Peyer's patch (tissue), 4 donors: ENCODE results near the gene PXMP2. TPM values are rescaled to one million over a fixed set of nuclear protein-coding genes. Genes with fewer than 3 reads are reported as not detected.

ENCODE experiments used
- DNase-seq, 3 donors: peaks; one replicate each; pipeline ENCODE4 v3.0.0-alpha.2; 2017 to 2019
- H3K27ac ChIP-seq, 4 donors: fragments of 200-600 bp; sonication (generic); one replicate each; pipeline ENCODE4 v1.5.1; 2016 to 2019
- H3K27me3 ChIP-seq, 2 donors: fragments of 200-600 bp; sonication (generic); one replicate each; pipeline ENCODE4 v1.5.1; 2019
- H3K36me3 ChIP-seq, 3 donors: fragments of 200-600 bp; sonication (generic); one replicate each; pipeline ENCODE4 v1.5.1; 2016 to 2019
- H3K4me1 ChIP-seq, 4 donors: fragments of 200-600 bp; sonication (generic); one replicate each; pipeline ENCODE4 v1.5.1; 2016 to 2019
- H3K4me3 ChIP-seq, 4 donors: fragments of 200-600 bp; sonication (generic); 1 replicate in 3 of 4; 2 replicates in 1 of 4; pipeline ENCODE4 v1.5.1; 2016 to 2019; ENCODE audit warnings: mild to moderate bottlenecking in 1 of 4
- H3K9me3 ChIP-seq, 4 donors: fragments of 200-600 bp; sonication (generic); one replicate each; pipeline ENCODE4 v1.5.1; 2016 to 2019; ENCODE audit warnings: mild to moderate bottlenecking in 1 of 4
- POLR2A ChIP-seq, 2 donors: fragments of 450-650 bp; IDR thresholded peaks; one replicate each; pipeline ENCODE4 v1.5.1; 2017; ENCODE audit warnings: antibody characterized with exemption in 2 of 2, mild to moderate bottlenecking in 2 of 2, moderate library complexity in 2 of 2
- total RNA-seq, 4 donors: library from RNA; depleted of rRNA; stranded (reverse); fragments of >200 nt; gene quantifications; one replicate each; pipeline ENCODE4 v1.1.0, GENCODE V29; 2016
- TF ChIP-seq, protein P1 (sequence below), 6 experiments: fragments of 450-650 bp in 4 of 6; fragments of 200-600 bp in 2 of 6; sonication (generic) in 1 of 6; IDR thresholded peaks; one replicate each; pipeline ENCODE4 v1.5.1; 2017 to 2019; ENCODE audit warnings: antibody characterized with exemption in 6 of 6, mild to moderate bottlenecking in 3 of 6, moderate library complexity in 1 of 6

Gene PXMP2
- total RNA-seq, 4 donors from 2014 or later, result 19.8 to 157 (median 109) TPM

DNA sequence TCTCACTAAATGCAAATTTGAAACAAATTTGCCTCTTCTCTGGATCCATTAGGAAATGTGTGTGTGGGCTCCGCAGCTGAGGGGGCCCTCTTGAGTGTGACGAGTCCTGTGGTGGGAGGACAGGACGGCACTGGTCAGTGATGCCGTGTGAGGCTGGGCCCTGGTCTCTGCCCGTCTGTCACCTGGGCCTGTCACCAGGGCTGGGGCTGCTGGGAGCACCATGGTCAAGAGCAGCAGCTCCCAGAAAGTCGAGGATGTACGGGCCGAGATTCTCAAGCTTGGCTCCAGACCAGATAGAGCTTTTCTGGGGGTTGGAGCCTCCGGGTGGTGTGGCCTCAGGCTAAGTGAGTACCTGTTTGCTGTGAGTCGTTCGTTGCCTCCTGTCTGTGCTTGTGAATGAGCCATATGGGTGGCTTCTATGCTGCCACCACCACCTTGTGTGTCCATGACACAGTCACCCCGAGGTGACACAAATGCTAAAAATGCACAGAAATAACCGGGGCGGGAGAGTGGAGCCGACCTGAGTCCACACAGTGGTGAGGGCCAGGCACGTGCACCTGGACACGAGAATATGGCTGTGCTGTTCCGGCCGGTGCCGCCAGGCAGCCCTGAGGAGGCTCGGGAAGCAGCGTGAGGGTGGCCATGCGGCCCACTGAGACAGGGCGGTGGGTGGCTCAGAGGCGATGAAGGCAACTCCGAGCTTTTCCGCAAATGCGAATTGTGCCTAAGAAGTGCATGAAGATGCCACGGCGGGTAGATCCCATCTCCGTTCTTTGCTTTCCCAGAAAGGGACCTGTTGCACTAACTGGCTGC, 32.0 kb downstream of the PXMP2 start:
- no peak overlapping the region for H3K4me3 ChIP-seq
- H3K36me3 ChIP-seq, result peaks cover 0 to 90% (median 0%) of the 10 kb centered on the region in 3 donors
- H3K4me1 ChIP-seq, result no peaks in the 10 kb centered on the region
- H3K9me3 ChIP-seq, result no peaks in the 10 kb centered on the region
- H3K27ac ChIP-seq, result no peak overlapping the region
- TF ChIP-seq, protein P1, sequence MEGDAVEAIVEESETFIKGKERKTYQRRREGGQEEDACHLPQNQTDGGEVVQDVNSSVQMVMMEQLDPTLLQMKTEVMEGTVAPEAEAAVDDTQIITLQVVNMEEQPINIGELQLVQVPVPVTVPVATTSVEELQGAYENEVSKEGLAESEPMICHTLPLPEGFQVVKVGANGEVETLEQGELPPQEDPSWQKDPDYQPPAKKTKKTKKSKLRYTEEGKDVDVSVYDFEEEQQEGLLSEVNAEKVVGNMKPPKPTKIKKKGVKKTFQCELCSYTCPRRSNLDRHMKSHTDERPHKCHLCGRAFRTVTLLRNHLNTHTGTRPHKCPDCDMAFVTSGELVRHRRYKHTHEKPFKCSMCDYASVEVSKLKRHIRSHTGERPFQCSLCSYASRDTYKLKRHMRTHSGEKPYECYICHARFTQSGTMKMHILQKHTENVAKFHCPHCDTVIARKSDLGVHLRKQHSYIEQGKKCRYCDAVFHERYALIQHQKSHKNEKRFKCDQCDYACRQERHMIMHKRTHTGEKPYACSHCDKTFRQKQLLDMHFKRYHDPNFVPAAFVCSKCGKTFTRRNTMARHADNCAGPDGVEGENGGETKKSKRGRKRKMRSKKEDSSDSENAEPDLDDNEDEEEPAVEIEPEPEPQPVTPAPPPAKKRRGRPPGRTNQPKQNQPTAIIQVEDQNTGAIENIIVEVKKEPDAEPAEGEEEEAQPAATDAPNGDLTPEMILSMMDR (IDR thresholded peaks at IDR 0.05), result no peak
- TF ChIP-seq POLR2A (IDR thresholded peaks at IDR 0.05), result no peak
- H3K27me3 ChIP-seq, result no peaks in the 10 kb centered on the region
- no peak for DNase-seq

- no peak overlapping the region for H3K4me3 ChIP-seq
- H3K27ac ChIP-seq, result no peak overlapping the region
- TF ChIP-seq, protein P1 (IDR thresholded peaks at IDR 0.05), result no peak
- TF ChIP-seq POLR2A (IDR thresholded peaks at IDR 0.05), result no peak
- H3K27me3 ChIP-seq, result no peaks in the 10 kb centered on the region
- no peak for DNase-seq
- H3K36me3 ChIP-seq, result peaks cover 0 to 95% (median 0%) of the 10 kb centered on the region in 3 donors
- H3K9me3 ChIP-seq, result no peaks in the 10 kb centered on the region
- H3K4me1 ChIP-seq, result no peaks in the 10 kb centered on the region
Observed at GRCh38 chr12:132719954-132720324, 32.6 kb downstream of the PXMP2 start.

DNA sequence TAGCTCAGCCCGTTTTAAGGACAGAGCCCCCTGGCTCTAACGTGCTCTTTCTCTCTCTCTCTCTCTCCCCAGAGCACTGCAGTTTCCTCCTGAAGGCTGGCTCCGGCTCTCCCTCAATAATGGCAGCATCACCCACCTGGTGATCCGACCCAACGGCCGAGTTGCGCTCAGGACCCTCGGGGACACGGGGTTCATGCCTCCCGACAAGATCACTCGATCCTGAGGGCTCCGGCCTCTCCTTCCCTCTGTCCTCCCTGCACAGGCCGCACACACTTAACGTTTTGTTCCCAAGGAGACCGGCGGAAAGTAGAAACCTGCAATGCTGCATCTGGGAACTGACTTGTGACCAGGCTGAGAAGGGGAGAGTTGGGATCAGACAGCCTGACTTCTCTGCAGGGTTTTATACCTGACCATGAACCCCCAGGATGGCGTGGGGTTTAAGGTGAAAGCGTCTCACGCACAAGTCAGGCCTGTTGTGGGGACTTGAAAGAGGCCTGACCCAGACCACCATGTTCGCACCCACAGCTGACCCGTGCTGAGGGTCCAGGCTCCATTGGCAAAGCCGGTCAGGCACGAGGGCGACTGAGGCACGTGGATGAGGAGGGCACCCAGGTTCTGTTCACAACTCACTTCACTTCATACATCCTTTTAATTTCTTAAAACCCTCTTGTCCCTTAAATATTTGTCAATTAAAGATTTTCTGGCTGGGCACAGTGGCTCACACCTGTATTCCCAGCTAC, 33.4 kb downstream of the PXMP2 start:
- no peaks in the 10 kb centered on the region for H3K27me3 ChIP-seq
- H3K27ac ChIP-seq, result no peak overlapping the region
- TF ChIP-seq POLR2A (IDR thresholded peaks at IDR 0.05), result no peak
- TF ChIP-seq, protein P1 (IDR thresholded peaks at IDR 0.05), result no peak
- DNase-seq, result no peak
- no peak overlapping the region for H3K4me3 ChIP-seq
- H3K36me3 ChIP-seq, result peaks cover 0 to 95% (median 0%) of the 10 kb centered on the region in 3 donors
- H3K9me3 ChIP-seq, result no peaks in the 10 kb centered on the region
- no peaks in the 10 kb centered on the region for H3K4me1 ChIP-seq

DNA sequence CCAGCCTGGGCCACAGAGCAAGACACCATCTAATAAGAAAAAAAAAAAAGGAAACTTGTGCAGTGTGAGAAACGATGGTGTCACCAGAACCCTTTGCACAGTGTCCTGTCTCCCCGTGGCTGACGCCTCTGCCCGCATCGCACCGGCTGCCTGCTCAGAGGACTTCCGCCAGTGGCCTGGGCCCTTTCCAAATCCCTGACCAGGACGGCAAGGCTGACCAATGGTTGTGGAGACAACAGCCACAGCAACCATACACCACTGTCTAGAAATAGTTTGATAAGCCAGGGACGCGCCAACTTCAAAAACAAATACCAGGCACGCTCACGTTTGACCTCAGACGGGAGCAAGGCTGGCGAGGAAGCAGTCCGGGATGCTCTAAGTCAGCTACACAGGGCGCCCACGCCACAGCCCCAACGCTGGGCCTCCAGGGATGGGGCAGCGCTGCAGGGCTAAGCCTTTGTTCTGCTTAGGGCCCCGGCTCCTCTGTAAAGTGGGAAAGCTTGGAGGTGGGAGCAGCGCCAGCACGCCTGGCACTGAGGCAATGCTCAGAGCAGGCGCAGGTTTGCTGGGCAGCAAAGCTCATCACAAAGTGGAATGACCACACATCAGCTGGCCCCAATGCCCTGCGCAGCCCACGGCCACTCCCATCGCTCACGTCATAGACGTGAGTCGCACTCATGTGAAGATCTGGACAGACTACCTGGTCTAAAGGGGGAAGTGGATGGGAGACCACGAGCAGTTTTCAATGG, 35.8 kb downstream of the PXMP2 start:
- Histone ChIP-seq H3K9me3 (no peaks in the 10 kb centered on the region), H3K4me3 (no peak overlapping the region), H3K27ac (no peak overlapping the region), H3K36me3 (peaks cover 0 to 96% (median 0%) of the 10 kb centered on the region in 3 donors), H3K27me3 (no peaks in the 10 kb centered on the region), H3K4me1 (no peaks in the 10 kb centered on the region)
- DNase-seq, result no peak
- TF ChIP-seq, protein P1 (IDR thresholded peaks at IDR 0.05), result no peak
- TF ChIP-seq POLR2A (IDR thresholded peaks at IDR 0.05), result no peak

GRCh38 chr12:132723764-132724140, 36.4 kb downstream of the PXMP2 start:
- no peak overlapping the region for H3K27ac ChIP-seq
- peaks cover 0 to 98% (median 0%) of the 10 kb centered on the region in 3 donors for H3K36me3 ChIP-seq
- no peak overlapping the region for H3K4me3 ChIP-seq
- H3K27me3 ChIP-seq, result no peaks in the 10 kb centered on the region
- TF ChIP-seq, protein P1 (IDR thresholded peaks at IDR 0.05), result no peak
- no peak for TF ChIP-seq POLR2A (IDR thresholded peaks at IDR 0.05)
- H3K9me3 ChIP-seq, result no peaks in the 10 kb centered on the region
- H3K4me1 ChIP-seq, result no peaks in the 10 kb centered on the region
- DNase-seq, result no peak
